SH-SY5Y (cell line): Measurements from ENCODE around the gene ZNF324.

Source experiments
- GATA2 ChIP-seq: IDR thresholded peaks from 2 replicates; pipeline ENCODE4 v1.6.1; 2011; ENCODE audit warnings: mild to moderate bottlenecking, low read depth, low read length
- GATA3 ChIP-seq: IDR thresholded peaks from 2 replicates; pipeline ENCODE4 v1.6.1; 2011; ENCODE audit warnings: low read depth, mild to moderate bottlenecking, low read length, moderate library complexity

- TF ChIP-seq GATA3 (no peak), GATA2 (no peak)
These were observed 52.7 kb downstream of the ZNF324 start, which contains the start of gene ZBTB45 for GRCh38 chr19:58519355-58520256.
